Measurements from ENCODE around the gene THOC7.

GRCh38 chr3:63872135-63872924 lies 8.7 kb upstream of the THOC7 start:
- TF ChIP-seq POLR2A (IDR thresholded peaks at IDR 0.05; ENCODE audit: low read depth, low read length) (no peak), CTCF (IDR thresholded peaks at IDR 0.05; ENCODE audit: extremely low read depth in 1 of 2, insufficient read depth in 1 of 2, low read depth in 1 of 2, low read length in 2 of 2) (no peak), JUN (IDR thresholded peaks at IDR 0.05; ENCODE audit: borderline replicate concordance, insufficient read depth, insufficient read length, low read depth) (no peak), EZH2 (IDR thresholded peaks at IDR 0.05; ENCODE audit: borderline replicate concordance, low read depth, low read length, severe bottlenecking) (no peak), POLR2AphosphoS5 (IDR thresholded peaks at IDR 0.05; ENCODE audit: insufficient read depth, low read depth, low read length) (no peak), MYC (IDR thresholded peaks at IDR 0.05; ENCODE audit: low read depth, low read length) (no peak), GATA2 (IDR thresholded peaks at IDR 0.05; ENCODE audit: insufficient read depth, insufficient read length, low read depth, low read length) (no peak)
